Measurements from ENCODE around the gene SAC3D1. TPM values are rescaled to one million over a fixed set of nuclear protein-coding genes. Genes with fewer than 3 reads are reported as not detected.

The SAC3D1 gene
- total and polyA plus RNA-seq, 2 of the 4 experiments (the other 2 are of a cell fraction): 2.9 to 13.2 TPM

GRCh38 chr11:65063532-65063931 is 22.5 kb downstream of the SAC3D1 start:
- Histone ChIP-seq H4K20me1 (ENCODE audit: insufficient read depth, low read length) (no peaks in the 10 kb centered on the region), H3K14ac (replicated peaks; ENCODE audit: low read depth, low read length) (no peak overlapping the region), H2AK5ac (ENCODE audit: low read depth, low read length) (no peak overlapping the region), H2BK120ac (ENCODE audit: low read depth, low read length) (no peak overlapping the region), H3K27ac (ENCODE audit: insufficient read depth, low read length) (no peak overlapping the region), H3K4me3 (ENCODE audit: insufficient read depth, low read depth, low read length) (no peak overlapping the region), H3K56ac (ENCODE audit: extremely low read depth, insufficient read depth, low read length) (no peak overlapping the region), H3K79me1 (ENCODE audit: low read depth in 1 of 2, low read length in 2 of 2) (no peaks in the 10 kb centered on the region), H3K23ac (ENCODE audit: low read depth, low read length) (no peak overlapping the region), H4K5ac (ENCODE audit: low read depth, low read length) (no peak overlapping the region), H3K9me3 (ENCODE audit: control insufficient read depth, insufficient read depth, low read length) (no peaks in the 10 kb centered on the region), H2BK5ac (ENCODE audit: low read depth, low read length, poor library complexity, severe bottlenecking) (no peak overlapping the region), H2BK15ac (ENCODE audit: low read depth, low read length) (no peak overlapping the region), H3K4ac (ENCODE audit: low read depth, low read length) (no peak overlapping the region), H3K9me1 (ENCODE audit: insufficient read depth, low read length) (peaks cover 5% of the 10 kb centered on the region; the same call in 1 of the 2 replicates), H2BK20ac (ENCODE audit: low read depth, low read length) (no peak overlapping the region), H2AFZ (replicated peaks; ENCODE audit: low read length, poor library complexity) (peak overlapping the region; percentile 67), H3K4me2 (ENCODE audit: low read depth, low read length) (no peak overlapping the region), H3K36me3 (ENCODE audit: control insufficient read depth, insufficient read depth, low read length) (no peaks in the 10 kb centered on the region), H4K8ac (ENCODE audit: low read depth in 2 of 2, low read length in 2 of 2) (no peak overlapping the region), H3K27me3 (ENCODE audit: control insufficient read depth, insufficient read depth, low read length) (peaks cover 16% of the 10 kb centered on the region; the same call in 1 of the 2 replicates), H3K4me1 (ENCODE audit: control insufficient read depth, insufficient read depth, low read length) (no peaks in the 10 kb centered on the region), H3K18ac (ENCODE audit: low read depth, low read length) (no peak overlapping the region), H4K91ac (ENCODE audit: insufficient read depth, low read depth, low read length) (no peak overlapping the region), H2AK9ac (replicated peaks; ENCODE audit: low read depth, low read length, poor library complexity) (no peak overlapping the region), H3K9ac (ENCODE audit: low read depth, low read length) (no peak overlapping the region)
- no peak for DNase-seq
- dilution Hi-C loops (cut with HindIII; ENCODE audit: low sequenced_read_pairs, unreplicated experiment): no loop called here
- no CpG with 5 or more reads among the region's 3 CpGs for WGBS, 2 experiments (ENCODE audit: extremely low coverage in 2 of 2, insufficient read length in 1 of 2)
- in situ Hi-C loops (cut with MboI; ENCODE audit: low sequenced_read_pairs): no loop called here
- BruUV-seq (replicated peaks): no TSS peak
- ATAC-seq (ENCODE audit: low read depth): no peak
- TF ChIP-seq POLR2A (IDR thresholded peaks at IDR 0.05; ENCODE audit: low read depth, low read length): no peak
- TF ChIP-seq USF2 (IDR thresholded peaks at IDR 0.05; ENCODE audit: low read depth, low read length): no peak
- no peak for TF ChIP-seq RAD21 (IDR thresholded peaks at IDR 0.05; ENCODE audit: low read length)
- TF ChIP-seq BHLHE40 (IDR thresholded peaks at IDR 0.05; ENCODE audit: low read depth, low read length): no peak
- no peak for TF ChIP-seq MAZ (IDR thresholded peaks at IDR 0.05; ENCODE audit: borderline replicate concordance, low read depth, low read length)
- TF ChIP-seq CTCF (conservative IDR thresholded peaks at IDR 0.05; ENCODE audit: low read depth, low read length): no peak
- TF ChIP-seq SMC3 (IDR thresholded peaks at IDR 0.05; ENCODE audit: low read depth, low read length): no peak
- no peak for TF ChIP-seq FOS (IDR thresholded peaks at IDR 0.05; ENCODE audit: low read depth, low read length)
- TF ChIP-seq ELK1 (IDR thresholded peaks at IDR 0.05; ENCODE audit: borderline replicate concordance, low read depth, low read length): no peak
- TF ChIP-seq CEBPB (IDR thresholded peaks at IDR 0.05; ENCODE audit: low read depth, low read length): no peak
- no peak for TF ChIP-seq NFE2L2 (IDR thresholded peaks at IDR 0.05; ENCODE audit: low read depth, low read length)
- no peak for TF ChIP-seq MXI1 (IDR thresholded peaks at IDR 0.05; ENCODE audit: borderline replicate concordance, low read depth, low read length)
- no peak for TF ChIP-seq MAFK (IDR thresholded peaks at IDR 0.05; ENCODE audit: low read depth, low read length)
- TF ChIP-seq RCOR1 (IDR thresholded peaks at IDR 0.05; ENCODE audit: insufficient replicate concordance, low read length): no peak
- no peak for TF ChIP-seq RFX5 (IDR thresholded peaks at IDR 0.05; ENCODE audit: low read depth, low read length)
- no peak for TF ChIP-seq CHD1 (IDR thresholded peaks at IDR 0.05; ENCODE audit: low read depth, low read length)
- intact Hi-C loops (cut with micrococcal nuclease): no loop called here
- CTCF ChIA-PET: interaction anchor here (0.6 kb wide), 1 partner anchor 980 kb away, joined by 3 read pairs; no protein-coding TSS in a partner anchor
- POLR2A ChIA-PET (ENCODE audit: unreplicated experiment): no interaction called here
